ENCODE measurements around the gene NUP93. TPM values are rescaled to one million over a fixed set of nuclear protein-coding genes. Genes with fewer than 3 reads are reported as not detected.

Gene NUP93
- total RNA-seq, 1 donor from 2014 or later: 50.0 TPM

DNA sequence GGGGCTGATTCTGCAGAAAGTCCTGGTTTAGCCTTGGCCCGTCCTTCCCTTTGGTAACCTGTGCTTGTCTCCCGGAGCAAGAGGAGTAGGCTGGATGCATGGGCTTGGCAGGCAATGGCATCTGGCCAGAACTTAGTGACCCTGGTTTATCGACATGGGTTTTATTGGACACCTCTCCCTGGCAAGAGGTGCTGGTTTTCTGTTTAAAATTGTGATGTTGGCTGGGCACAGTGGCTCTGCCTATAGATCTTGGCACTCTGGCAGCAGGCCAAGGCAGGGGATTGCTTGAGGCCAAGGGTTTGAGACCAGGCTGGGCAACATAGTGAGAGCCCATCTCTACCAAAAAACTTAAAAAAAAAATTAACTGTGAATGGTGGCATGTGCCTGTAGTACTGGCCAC lies 166.3 kb downstream of the NUP93 start:
- Mint-ChIP-seq H3K9me3 (ENCODE audit: low read depth) (no peaks in the 10 kb centered on the region), H3K27me3 (ENCODE audit: low read depth) (peaks cover 15% of the 10 kb centered on the region), H3K4me3 (ENCODE audit: unreplicated experiment) (no peak overlapping the region), H3K4me1 (ENCODE audit: low read depth) (no peaks in the 10 kb centered on the region), H3K36me3 (ENCODE audit: low read depth) (no peaks in the 10 kb centered on the region), H3K27ac (ENCODE audit: unreplicated experiment) (no peak overlapping the region)
- DNase-seq (ENCODE audit: low spot score): peak; percentile 42
- TF ChIP-seq, protein P1, sequence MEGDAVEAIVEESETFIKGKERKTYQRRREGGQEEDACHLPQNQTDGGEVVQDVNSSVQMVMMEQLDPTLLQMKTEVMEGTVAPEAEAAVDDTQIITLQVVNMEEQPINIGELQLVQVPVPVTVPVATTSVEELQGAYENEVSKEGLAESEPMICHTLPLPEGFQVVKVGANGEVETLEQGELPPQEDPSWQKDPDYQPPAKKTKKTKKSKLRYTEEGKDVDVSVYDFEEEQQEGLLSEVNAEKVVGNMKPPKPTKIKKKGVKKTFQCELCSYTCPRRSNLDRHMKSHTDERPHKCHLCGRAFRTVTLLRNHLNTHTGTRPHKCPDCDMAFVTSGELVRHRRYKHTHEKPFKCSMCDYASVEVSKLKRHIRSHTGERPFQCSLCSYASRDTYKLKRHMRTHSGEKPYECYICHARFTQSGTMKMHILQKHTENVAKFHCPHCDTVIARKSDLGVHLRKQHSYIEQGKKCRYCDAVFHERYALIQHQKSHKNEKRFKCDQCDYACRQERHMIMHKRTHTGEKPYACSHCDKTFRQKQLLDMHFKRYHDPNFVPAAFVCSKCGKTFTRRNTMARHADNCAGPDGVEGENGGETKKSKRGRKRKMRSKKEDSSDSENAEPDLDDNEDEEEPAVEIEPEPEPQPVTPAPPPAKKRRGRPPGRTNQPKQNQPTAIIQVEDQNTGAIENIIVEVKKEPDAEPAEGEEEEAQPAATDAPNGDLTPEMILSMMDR (IDR thresholded peaks at IDR 0.05): no peak

DNA sequence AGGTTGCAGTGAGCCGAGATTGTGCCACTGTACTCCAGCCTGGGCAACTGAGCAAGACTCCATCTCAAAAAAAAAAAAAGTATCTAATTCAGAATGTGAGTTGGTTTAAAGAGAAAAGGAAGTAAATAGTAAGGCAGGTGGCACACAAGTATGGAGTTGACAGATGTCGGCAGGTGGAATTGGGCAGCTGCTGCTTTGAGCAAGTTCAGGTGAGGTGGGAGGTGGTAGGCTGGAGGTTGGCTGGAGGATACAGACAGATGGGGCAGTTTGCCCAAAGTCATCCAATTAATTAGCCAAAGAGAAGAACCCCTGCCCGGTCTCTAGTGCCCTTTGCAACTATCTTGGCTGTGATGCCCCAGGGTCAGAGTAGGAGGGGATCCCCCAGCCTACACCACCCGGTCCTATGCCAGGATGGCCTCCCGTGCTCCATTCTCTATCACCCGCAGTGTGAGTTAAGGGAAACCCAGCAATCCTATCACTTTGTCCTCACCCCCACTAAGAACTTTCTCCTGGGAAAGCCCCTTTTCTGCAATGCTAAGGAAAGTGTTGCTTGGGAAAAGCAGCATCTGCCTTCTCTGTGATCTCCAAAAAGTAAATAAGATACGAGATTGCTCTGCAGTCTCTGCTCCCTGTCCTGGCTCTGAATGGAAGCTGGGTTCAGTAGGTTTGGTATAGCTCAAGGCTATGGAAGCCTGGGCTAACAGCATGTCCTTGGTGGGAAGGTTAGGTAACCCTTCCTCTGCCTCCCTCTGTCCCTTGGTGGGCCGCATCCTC lies 167.3 kb downstream of the NUP93 start:
- Mint-ChIP-seq H3K27me3 (ENCODE audit: low read depth) (peaks cover 15% of the 10 kb centered on the region), H3K4me1 (ENCODE audit: low read depth) (no peaks in the 10 kb centered on the region), H3K36me3 (ENCODE audit: low read depth) (no peaks in the 10 kb centered on the region), H3K27ac (ENCODE audit: unreplicated experiment) (no peak overlapping the region), H3K9me3 (ENCODE audit: low read depth) (no peaks in the 10 kb centered on the region), H3K4me3 (ENCODE audit: unreplicated experiment) (no peak overlapping the region)
- peak; percentile 30 for DNase-seq (ENCODE audit: low spot score)
- TF ChIP-seq, protein P1 (IDR thresholded peaks at IDR 0.05): no peak

DNA sequence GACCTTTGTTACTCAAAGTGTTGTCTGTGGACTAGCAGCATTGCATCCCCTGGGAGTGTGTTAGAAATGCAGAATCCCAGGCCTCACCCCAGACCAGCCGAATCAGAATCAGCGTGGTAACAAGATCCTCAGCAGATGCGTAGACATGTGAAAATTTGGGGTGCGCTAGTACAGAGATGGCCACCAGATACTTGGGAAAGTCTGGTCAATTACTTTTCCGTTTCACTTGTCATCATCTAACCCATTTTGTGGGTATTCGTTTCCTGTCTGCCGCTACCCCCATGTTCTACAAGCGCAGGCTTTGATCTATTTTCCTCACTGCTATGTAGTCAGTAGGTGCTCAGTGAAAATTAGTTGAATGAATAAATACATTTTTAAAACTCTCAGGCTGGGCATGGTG lies 168.9 kb downstream of the NUP93 start:
- TF ChIP-seq, protein P1 (IDR thresholded peaks at IDR 0.05): no peak
- H3K36me3 Mint-ChIP-seq (ENCODE audit: low read depth): no peaks in the 10 kb centered on the region

More for the DNA sequence above, 168.9 kb downstream of the NUP93 start:
- H3K4me1 Mint-ChIP-seq (ENCODE audit: low read depth): no peaks in the 10 kb centered on the region
- no peak for DNase-seq (ENCODE audit: low spot score)
- H3K4me3 Mint-ChIP-seq (ENCODE audit: unreplicated experiment): no peak overlapping the region
- peaks cover 15% of the 10 kb centered on the region for H3K27me3 Mint-ChIP-seq (ENCODE audit: low read depth)
- no peak overlapping the region for H3K27ac Mint-ChIP-seq (ENCODE audit: unreplicated experiment)
- H3K9me3 Mint-ChIP-seq (ENCODE audit: low read depth): no peaks in the 10 kb centered on the region

Small RNA genes lying within 50 kb of the gene (microRNA-seq; reads per million reads assigned to microRNA genes)
- gene MIR138-2 (ENCODE audit: borderline number of aligned reads): 170 reads per million, percentile 62 among the genes with 10 or more reads in this experiment

Other genes starting within 250 kb of the NUP93 start
- gene BBS2, start 210.1 kb upstream of the NUP93 start, total RNA-seq: 32.6 to 47.0 TPM (median 36.9 TPM) in 3 replicates
- not detected in 3 replicates for gene MT4, start 165.1 kb upstream of the NUP93 start, total RNA-seq
- 0.77 TPM in 1 of 3 replicates, not detected in the others for gene MT3, start 140.6 kb upstream of the NUP93 start, total RNA-seq
- gene MT2A, start 121.5 kb upstream of the NUP93 start, total RNA-seq: 160 to 407 TPM (median 183 TPM) in 3 replicates
- gene MT1E, start 104.3 kb upstream of the NUP93 start, total RNA-seq: 23.2 to 35.8 TPM (median 31.4 TPM) in 3 replicates
- gene MT1M, start 97.5 kb upstream of the NUP93 start, total RNA-seq: 0.35 to 0.59 TPM in 2 of 3 replicates, not detected in the other
- 1.1 TPM in 1 of 3 replicates, not detected in the others for gene MT1A, start 91.5 kb upstream of the NUP93 start, total RNA-seq
- gene MT1B, start 78.2 kb upstream of the NUP93 start, total RNA-seq: not detected in 3 replicates
- gene MT1F, start 72.2 kb upstream of the NUP93 start, total RNA-seq: 2.6 to 5.8 TPM (median 4.4 TPM) in 3 replicates
- 1.1 TPM in 2 of 3 replicates, not detected in the other for gene MT1G, start 62.1 kb upstream of the NUP93 start, total RNA-seq
- gene MT1H, start 60.3 kb upstream of the NUP93 start, total RNA-seq: not detected in 3 replicates
- 36.6 to 136 TPM (median 44.7 TPM) in 3 replicates for gene MT1X, start 47.7 kb upstream of the NUP93 start, total RNA-seq
- not detected in 3 replicates for gene SLC12A3, start 135.1 kb downstream of the NUP93 start, total RNA-seq
- gene HERPUD1, start 202.0 kb downstream of the NUP93 start, total RNA-seq: 146 to 236 TPM (median 223 TPM) in 3 replicates
- not detected in 3 replicates for gene CETP, start 231.8 kb downstream of the NUP93 start, total RNA-seq